NB4 (cell line): ENCODE data around the gene GAPVD1.

ENCODE experiments used
- MYC ChIP-seq: IDR thresholded peaks from 2 replicates; pipeline ENCODE4 v1.6.1; 2011; ENCODE audit warnings: low read depth, low read length
- POLR2A ChIP-seq: IDR thresholded peaks from 2 replicates; pipeline ENCODE4 v1.6.1; 2011; ENCODE audit warnings: mild to moderate bottlenecking; ENCODE audit not compliant: insufficient read length; ENCODE audit errors: extremely low read depth
- TF ChIP-seq, protein P1 (sequence below): IDR thresholded peaks from one replicate; pipeline ENCODE4 v1.5.1; 2012; ENCODE audit warnings: low read depth, low read length

DNA sequence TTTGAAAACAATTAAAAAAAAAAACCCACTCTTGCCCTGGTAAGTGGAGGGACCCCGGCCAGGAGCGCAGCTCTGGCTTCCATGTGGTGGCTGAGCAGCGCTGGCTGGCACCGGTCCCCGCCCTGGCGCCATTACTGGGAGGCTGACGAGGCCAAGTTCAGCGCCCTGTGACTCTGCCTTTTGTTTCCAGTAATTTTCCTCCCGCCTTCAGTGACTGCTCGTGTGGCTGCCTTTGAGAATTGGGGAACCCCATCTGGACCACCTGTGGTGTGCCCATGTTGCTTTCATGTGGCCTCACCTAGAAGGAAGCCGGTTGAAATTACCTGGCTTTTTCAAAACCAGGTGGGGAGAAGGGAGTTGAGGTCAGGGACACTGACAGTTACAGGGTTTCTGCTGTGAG is 136.1 kb downstream of the GAPVD1 start:
- TF ChIP-seq POLR2A (no peak), MYC (no peak)
- TF ChIP-seq, protein P1, sequence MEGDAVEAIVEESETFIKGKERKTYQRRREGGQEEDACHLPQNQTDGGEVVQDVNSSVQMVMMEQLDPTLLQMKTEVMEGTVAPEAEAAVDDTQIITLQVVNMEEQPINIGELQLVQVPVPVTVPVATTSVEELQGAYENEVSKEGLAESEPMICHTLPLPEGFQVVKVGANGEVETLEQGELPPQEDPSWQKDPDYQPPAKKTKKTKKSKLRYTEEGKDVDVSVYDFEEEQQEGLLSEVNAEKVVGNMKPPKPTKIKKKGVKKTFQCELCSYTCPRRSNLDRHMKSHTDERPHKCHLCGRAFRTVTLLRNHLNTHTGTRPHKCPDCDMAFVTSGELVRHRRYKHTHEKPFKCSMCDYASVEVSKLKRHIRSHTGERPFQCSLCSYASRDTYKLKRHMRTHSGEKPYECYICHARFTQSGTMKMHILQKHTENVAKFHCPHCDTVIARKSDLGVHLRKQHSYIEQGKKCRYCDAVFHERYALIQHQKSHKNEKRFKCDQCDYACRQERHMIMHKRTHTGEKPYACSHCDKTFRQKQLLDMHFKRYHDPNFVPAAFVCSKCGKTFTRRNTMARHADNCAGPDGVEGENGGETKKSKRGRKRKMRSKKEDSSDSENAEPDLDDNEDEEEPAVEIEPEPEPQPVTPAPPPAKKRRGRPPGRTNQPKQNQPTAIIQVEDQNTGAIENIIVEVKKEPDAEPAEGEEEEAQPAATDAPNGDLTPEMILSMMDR = no peak
